PC-9 (cell line): ENCODE data around the gene LGALS8.

Experiments
- EZH2 ChIP-seq: fragments of 200-600 bp; sonication (generic); IDR thresholded peaks from 2 replicates; pipeline ENCODE4 v1.8.0; 2017; ENCODE audit warnings: antibody characterized with exemption, low read depth
- TF ChIP-seq, protein P1 (sequence below): fragments of 200-600 bp; sonication (generic); conservative IDR thresholded peaks from 2 replicates; pipeline ENCODE4 v1.6.1; 2017; ENCODE audit warnings: mixed run types, antibody characterized with exemption, mild to moderate bottlenecking, moderate library complexity

DNA sequence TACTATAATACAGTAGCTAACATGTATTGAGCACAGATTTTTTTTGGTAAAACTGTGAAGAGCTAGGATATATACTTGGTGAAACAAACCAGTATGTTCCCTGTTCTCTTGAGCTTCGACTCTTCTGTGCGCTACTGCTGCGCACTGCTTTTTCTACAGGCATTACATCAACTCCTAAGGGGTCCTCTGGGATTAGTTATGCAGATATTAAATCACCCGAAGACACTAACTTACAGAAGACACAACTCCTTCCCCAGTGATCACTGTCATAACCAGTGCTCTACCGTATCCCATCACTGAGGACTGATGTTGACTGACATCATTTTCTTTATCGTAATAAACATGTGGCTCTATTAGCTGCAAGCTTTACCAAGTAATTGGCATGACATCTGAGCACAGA lies 24.7 kb downstream of the LGALS8 start:
- TF ChIP-seq, protein P1, sequence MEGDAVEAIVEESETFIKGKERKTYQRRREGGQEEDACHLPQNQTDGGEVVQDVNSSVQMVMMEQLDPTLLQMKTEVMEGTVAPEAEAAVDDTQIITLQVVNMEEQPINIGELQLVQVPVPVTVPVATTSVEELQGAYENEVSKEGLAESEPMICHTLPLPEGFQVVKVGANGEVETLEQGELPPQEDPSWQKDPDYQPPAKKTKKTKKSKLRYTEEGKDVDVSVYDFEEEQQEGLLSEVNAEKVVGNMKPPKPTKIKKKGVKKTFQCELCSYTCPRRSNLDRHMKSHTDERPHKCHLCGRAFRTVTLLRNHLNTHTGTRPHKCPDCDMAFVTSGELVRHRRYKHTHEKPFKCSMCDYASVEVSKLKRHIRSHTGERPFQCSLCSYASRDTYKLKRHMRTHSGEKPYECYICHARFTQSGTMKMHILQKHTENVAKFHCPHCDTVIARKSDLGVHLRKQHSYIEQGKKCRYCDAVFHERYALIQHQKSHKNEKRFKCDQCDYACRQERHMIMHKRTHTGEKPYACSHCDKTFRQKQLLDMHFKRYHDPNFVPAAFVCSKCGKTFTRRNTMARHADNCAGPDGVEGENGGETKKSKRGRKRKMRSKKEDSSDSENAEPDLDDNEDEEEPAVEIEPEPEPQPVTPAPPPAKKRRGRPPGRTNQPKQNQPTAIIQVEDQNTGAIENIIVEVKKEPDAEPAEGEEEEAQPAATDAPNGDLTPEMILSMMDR = no peak
- no peak for TF ChIP-seq EZH2
